ENCODE results near the gene RNF148. TPM values are rescaled to one million over a fixed set of nuclear protein-coding genes. Genes with fewer than 3 reads are reported as not detected.
"Not testable (repeated sequence)": the region's sequence is repeated elsewhere in the genome, so short reads cannot be mapped to it uniquely, and the experiment has no call there.

Gene RNF148
- total RNA-seq, 2 experiments from 2014 or later: not detected

DNA sequence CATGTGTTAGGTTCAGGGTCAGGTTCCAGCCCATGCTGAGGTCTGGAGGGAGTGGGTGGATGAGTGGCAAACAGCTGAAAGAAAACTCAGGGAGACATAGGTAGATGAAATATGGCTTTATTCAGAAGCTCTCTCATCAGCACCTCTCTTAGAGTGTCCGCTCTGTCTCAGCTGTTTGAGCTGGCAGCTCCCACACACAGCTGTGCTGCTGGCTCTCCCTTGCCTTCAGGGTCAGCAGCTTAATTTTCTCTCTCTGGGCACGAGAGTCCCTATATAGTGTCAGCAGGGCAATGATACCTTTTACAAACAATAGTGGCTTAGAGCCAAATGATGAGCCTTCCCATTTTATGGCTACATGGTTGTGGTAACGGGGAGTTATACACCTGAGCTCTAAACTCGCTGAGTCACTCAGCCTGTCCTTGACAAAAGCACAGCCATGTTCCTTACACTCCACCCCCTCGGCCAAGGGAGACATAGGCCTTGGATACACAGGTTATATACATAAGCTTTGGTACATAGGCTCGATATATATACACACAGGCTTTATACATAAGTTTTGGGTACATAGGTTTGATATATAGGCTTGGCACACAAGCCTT, 14.2 kb downstream of the RNF148 start:
- H3K27ac Mint-ChIP-seq: no peak overlapping the region
- ATAC-seq: no peak
- CTCF ChIA-PET: no interaction called here
- no peaks in the 10 kb centered on the region for H3K9me3 Mint-ChIP-seq (ENCODE audit: insufficient read depth)
- H3K4me3 Mint-ChIP-seq: no peak overlapping the region
- H3K27me3 Mint-ChIP-seq (ENCODE audit: low read depth): no peaks in the 10 kb centered on the region
- no peaks in the 10 kb centered on the region for H3K4me1 Mint-ChIP-seq (ENCODE audit: low read depth)
- POLR2A ChIA-PET: no interaction called here
- no peak for DNase-seq
- no peaks in the 10 kb centered on the region for H3K36me3 Mint-ChIP-seq (ENCODE audit: low read depth)

DNA sequence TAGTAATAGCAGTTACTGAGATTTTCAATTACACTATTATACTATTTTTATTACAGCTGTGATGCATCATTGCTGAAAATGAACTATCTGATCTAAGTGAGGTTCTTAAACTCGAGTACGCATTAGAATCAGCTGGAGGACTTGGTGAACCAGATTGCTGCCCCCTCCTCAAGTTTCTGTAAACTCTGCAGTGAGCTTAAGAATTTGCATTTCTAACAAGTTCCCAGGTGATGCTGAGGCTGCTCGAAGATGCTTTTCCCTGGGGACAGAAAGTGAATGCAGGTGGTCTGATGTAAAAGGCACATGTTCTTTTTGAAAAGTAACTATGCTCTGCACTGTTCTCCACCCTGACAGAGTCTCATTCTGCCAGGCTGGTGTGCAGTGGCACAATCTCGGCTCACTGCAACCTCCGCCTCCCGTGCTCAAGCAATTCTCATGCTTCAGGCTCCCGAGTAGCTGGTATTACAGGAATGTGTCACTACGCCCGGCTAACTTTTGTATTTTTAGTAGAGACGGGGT, 16.3 kb downstream of the RNF148 start:
- ChIA-PET CTCF (no interaction called here), POLR2A (no interaction called here)
- no peak for DNase-seq
- H3K9me3 Mint-ChIP-seq (ENCODE audit: insufficient read depth): no peaks in the 10 kb centered on the region
- H3K27me3 Mint-ChIP-seq (ENCODE audit: low read depth): no peaks in the 10 kb centered on the region
- H3K36me3 Mint-ChIP-seq (ENCODE audit: low read depth): no peaks in the 10 kb centered on the region
- no peak overlapping the region for H3K27ac Mint-ChIP-seq
- H3K4me3 Mint-ChIP-seq: no peak overlapping the region
- H3K4me1 Mint-ChIP-seq (ENCODE audit: low read depth): no peaks in the 10 kb centered on the region
- ATAC-seq: no peak

DNA sequence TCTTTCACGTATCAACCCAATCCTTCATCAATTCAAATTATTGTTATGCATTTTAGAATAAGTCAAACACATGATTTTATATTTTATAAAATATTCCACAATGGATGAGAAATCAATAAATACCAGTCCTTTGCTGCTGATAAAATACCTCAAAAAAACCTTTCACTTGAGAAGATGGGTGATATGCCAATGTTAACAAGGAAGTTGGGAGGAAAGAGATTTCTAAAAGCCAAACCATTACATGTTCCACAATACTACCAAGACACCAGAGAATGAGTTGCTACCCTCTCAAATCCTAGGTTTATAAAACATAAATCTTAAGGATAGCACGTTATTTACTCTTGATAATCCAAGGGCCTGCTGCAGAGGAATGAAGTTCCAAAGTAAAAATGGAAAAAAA, 18.2 kb downstream of the RNF148 start:
- Mint-ChIP-seq H3K27me3 (ENCODE audit: low read depth) (no peaks in the 10 kb centered on the region), H3K9me3 (ENCODE audit: insufficient read depth) (no peaks in the 10 kb centered on the region), H3K27ac (no peak overlapping the region), H3K4me1 (ENCODE audit: low read depth) (no peaks in the 10 kb centered on the region), H3K36me3 (ENCODE audit: low read depth) (no peaks in the 10 kb centered on the region), H3K4me3 (no peak overlapping the region)
- POLR2A ChIA-PET: no interaction called here
- CTCF ChIA-PET: no interaction called here
- DNase-seq: no peak
- no peak for ATAC-seq

DNA sequence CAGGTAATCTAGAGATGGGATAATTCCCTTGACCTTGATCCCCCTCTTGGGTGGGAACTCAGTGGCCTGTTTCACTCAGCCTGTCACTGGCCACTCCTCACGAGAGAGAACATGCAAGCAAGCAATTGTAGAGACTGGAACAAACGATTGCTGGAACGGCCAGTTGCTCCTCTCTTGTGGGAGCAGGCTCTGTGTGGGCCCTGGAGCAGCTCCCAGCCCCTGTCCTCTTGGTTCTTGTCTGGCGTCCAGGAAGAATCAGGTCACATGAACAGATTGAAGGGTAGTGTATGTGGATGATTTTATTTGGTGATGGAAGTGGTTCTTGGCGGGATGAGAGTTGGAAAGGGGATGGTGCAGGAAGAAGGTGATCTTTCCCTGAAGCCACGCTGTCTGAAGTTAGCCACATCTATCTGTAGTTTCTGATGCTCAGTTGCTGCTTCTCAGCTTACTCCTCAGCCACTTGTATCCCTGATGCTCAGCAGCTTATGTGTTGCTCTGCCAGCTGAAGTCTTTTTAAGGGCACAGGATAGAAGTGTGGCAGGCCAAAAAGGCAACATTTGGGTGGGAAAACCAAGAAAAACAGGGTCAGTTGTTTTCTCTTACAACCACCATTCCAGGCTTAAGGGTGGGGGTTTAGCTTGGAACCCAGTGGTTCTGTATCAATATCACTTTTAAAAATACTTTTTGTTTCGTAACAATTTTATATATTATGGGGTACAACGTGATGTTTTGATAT, 19.7 kb downstream of the RNF148 start:
- no peaks in the 10 kb centered on the region for H3K4me1 Mint-ChIP-seq (ENCODE audit: low read depth)
- H3K9me3 Mint-ChIP-seq (ENCODE audit: insufficient read depth): no peaks in the 10 kb centered on the region
- H3K4me3 Mint-ChIP-seq: no peak overlapping the region
- H3K27me3 Mint-ChIP-seq (ENCODE audit: low read depth): no peaks in the 10 kb centered on the region
- POLR2A ChIA-PET: no interaction called here
- DNase-seq (no peak), ATAC-seq (no peak)
- no peaks in the 10 kb centered on the region for H3K36me3 Mint-ChIP-seq (ENCODE audit: low read depth)
- no peak overlapping the region for H3K27ac Mint-ChIP-seq
- CTCF ChIA-PET: no interaction called here

DNA sequence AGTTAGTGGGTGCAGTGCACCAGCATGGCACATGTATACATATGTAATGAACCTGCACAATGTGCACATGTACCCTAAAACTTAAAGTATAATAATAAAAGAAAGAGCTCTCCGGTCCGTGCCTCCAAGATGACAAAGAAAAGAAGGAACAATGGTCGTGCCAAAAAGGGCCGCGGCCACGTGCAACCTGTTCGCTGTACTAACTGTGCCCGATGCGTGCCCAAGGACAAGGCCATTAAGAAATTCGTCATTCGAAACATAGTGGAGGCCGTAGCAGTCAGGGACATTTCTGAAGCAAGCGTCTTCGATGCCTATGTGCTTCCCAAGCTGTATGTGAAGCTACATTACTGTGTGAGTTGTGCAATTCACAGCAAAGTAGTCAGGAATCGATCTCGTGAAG, 21.5 kb downstream of the RNF148 start:
- DNase-seq; H3K9me3 Mint-ChIP-seq (ENCODE audit: insufficient read depth); H3K27me3 Mint-ChIP-seq (ENCODE audit: low read depth); ATAC-seq; CTCF ChIA-PET; H3K4me3 Mint-ChIP-seq; H3K27ac Mint-ChIP-seq; POLR2A ChIA-PET; H3K4me1 Mint-ChIP-seq (ENCODE audit: low read depth); H3K36me3 Mint-ChIP-seq (ENCODE audit: low read depth): not testable (repeated sequence)

DNA sequence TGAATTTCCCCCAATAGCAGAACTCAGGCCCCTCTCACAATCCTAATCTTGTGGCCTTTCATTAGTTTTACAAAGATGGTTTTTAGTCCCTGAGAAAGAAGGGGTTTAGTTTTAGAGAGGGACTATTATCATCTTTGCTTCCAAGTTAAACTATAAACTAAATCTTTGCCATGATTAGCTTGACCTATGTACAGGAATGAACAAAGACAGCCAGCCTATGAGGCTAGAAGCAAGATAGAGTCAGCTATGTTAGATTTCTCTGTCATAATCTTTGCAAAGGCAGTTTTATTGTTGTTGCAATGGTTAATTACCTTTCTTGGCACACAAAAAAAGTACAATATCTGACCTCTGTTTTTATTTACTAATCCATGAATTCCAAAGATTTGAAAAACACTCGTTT, 22.9 kb downstream of the RNF148 start:
- POLR2A ChIA-PET: no interaction called here
- Mint-ChIP-seq H3K27ac (no peak overlapping the region), H3K9me3 (ENCODE audit: insufficient read depth) (no peaks in the 10 kb centered on the region), H3K36me3 (ENCODE audit: low read depth) (no peaks in the 10 kb centered on the region), H3K4me1 (ENCODE audit: low read depth) (no peaks in the 10 kb centered on the region), H3K27me3 (ENCODE audit: low read depth) (no peaks in the 10 kb centered on the region), H3K4me3 (no peak overlapping the region)
- CTCF ChIA-PET: no interaction called here
- ATAC-seq (no peak), DNase-seq (no peak)

DNA sequence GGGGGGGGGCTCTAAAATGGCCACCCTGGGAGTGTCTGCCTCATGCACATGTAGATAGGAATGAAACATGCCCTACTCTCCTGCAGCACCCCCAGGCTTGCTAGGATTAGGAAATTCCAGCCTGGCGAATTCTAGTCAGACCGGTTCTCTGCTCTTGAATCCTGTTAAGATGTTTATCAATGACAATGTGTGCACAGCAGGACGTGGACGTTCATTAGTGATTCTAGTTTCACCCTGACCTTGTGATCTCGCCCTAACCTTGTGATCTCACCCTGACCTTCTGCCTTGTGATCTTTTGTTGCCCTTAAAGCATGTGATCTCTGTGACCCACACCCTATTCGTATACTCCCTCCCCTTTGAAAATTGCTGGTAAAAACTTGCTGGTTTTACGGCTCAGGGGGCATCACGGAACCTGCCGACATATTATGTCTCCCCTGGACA, 23.4 kb downstream of the RNF148 start:
- H3K36me3 Mint-ChIP-seq (ENCODE audit: low read depth); H3K4me3 Mint-ChIP-seq; H3K9me3 Mint-ChIP-seq (ENCODE audit: insufficient read depth); CTCF ChIA-PET; POLR2A ChIA-PET; H3K27me3 Mint-ChIP-seq (ENCODE audit: low read depth); DNase-seq; H3K27ac Mint-ChIP-seq; ATAC-seq; H3K4me1 Mint-ChIP-seq (ENCODE audit: low read depth): not testable (repeated sequence)

DNA sequence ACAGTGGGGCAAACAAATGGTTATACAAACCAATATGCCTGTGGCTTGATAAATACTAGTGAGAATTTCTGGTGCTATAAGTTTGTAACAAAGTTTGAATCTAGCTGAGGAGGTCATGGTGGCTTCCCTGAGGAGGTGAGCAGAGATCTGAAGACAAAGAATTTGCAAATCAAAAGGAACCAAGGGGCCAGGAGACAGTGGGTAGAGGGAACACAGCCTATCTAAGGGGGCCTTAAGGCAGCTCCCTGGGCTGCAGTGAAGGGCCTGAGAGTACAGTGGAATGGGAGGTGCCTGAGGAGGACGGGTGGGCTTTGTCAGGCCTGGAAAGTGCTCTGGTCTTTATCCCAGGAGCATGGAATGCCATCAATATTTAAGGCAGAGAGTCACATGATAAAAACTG, 25.6 kb downstream of the RNF148 start:
- H3K36me3 Mint-ChIP-seq (ENCODE audit: low read depth): no peaks in the 10 kb centered on the region
- no peak overlapping the region for H3K4me3 Mint-ChIP-seq
- no peaks in the 10 kb centered on the region for H3K4me1 Mint-ChIP-seq (ENCODE audit: low read depth)
- no peak overlapping the region for H3K27ac Mint-ChIP-seq
- no peaks in the 10 kb centered on the region for H3K27me3 Mint-ChIP-seq (ENCODE audit: low read depth)
- no peaks in the 10 kb centered on the region for H3K9me3 Mint-ChIP-seq (ENCODE audit: insufficient read depth)
- DNase-seq: no peak
- CTCF ChIA-PET: no interaction called here
- no peak for ATAC-seq
- POLR2A ChIA-PET: no interaction called here

DNA sequence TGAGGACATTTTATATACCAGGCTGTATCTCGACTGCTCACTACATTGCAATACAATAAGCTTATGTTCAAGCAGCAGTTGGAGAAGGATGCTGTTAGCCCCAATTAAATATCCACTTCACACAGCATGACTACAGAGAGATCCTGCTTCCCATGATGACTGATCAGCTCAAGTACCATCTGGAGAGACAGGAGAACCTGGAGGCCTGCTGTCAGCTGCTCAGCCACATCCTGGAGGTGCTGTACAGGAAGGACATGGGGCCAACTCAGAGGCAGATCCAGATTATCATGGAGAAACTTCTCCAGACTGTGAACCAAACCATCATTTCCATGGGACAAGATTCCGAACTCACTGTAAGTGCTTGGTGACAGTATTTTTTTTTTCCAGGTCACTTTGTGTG, 26.3 kb downstream of the RNF148 start:
- CTCF ChIA-PET: no interaction called here
- H3K4me3 Mint-ChIP-seq: no peak overlapping the region
- no peaks in the 10 kb centered on the region for H3K27me3 Mint-ChIP-seq (ENCODE audit: low read depth)
- H3K9me3 Mint-ChIP-seq (ENCODE audit: insufficient read depth): no peaks in the 10 kb centered on the region
- H3K27ac Mint-ChIP-seq: no peak overlapping the region
- H3K4me1 Mint-ChIP-seq (ENCODE audit: low read depth): no peaks in the 10 kb centered on the region
- POLR2A ChIA-PET: no interaction called here
- no peak for ATAC-seq
- H3K36me3 Mint-ChIP-seq (ENCODE audit: low read depth): no peaks in the 10 kb centered on the region
- DNase-seq: no peak

DNA sequence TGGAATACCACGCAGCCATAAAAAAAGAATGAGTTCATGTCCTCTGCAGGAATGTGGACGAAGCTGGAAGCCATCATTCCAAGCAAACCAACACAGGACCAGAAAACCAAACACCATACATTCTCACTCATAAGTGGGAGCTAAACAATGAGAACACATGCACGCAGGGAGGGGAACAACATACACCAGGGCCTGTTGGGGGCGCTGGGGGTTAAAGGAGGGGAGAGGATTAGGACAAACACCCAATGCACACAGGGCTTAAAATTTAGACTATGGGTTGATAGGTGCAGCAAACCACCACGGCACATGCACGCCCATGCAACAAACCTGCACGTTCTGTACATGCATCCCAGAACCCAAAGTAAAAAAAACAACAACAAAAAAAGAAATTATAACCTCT, 27.1 kb downstream of the RNF148 start:
- POLR2A ChIA-PET: no interaction called here
- ATAC-seq: no peak

DNA sequence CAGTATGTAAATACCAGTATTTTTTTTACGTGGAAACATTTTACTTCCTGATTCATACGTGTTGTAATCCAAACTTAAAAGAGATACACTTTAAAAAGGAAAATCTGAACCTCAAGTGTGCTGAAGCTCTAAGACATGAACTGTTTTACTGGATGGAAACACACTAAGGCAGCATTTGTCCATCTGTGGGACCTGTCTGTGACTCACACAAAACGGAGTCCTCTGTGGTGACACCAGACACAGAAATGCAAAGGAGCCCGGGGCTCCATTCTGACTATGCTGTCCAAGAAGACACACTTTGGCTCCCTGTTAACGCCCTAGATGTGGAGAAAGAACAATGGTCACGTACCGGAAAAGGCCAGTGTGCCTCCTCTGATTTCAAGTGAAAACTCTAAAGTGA, 27.7 kb downstream of the RNF148 start:
- H3K9me3 Mint-ChIP-seq (ENCODE audit: insufficient read depth): no peaks in the 10 kb centered on the region
- no peaks in the 10 kb centered on the region for H3K4me1 Mint-ChIP-seq (ENCODE audit: low read depth)
- no peak overlapping the region for H3K4me3 Mint-ChIP-seq
- ChIA-PET CTCF (no interaction called here), POLR2A (no interaction called here)
- H3K27ac Mint-ChIP-seq: no peak overlapping the region
- H3K27me3 Mint-ChIP-seq (ENCODE audit: low read depth): no peaks in the 10 kb centered on the region
- H3K36me3 Mint-ChIP-seq (ENCODE audit: low read depth): no peaks in the 10 kb centered on the region
- DNase-seq (no peak), ATAC-seq (no peak)

More for the DNA sequence above, 27.1 kb downstream of the RNF148 start:
- no peak overlapping the region for H3K4me3 Mint-ChIP-seq
- no peaks in the 10 kb centered on the region for H3K27me3 Mint-ChIP-seq (ENCODE audit: low read depth)
- H3K36me3 Mint-ChIP-seq (ENCODE audit: low read depth): no peaks in the 10 kb centered on the region
- DNase-seq: no peak
- H3K4me1 Mint-ChIP-seq (ENCODE audit: low read depth): no peaks in the 10 kb centered on the region
- no peaks in the 10 kb centered on the region for H3K9me3 Mint-ChIP-seq (ENCODE audit: insufficient read depth)
- CTCF ChIA-PET: no interaction called here
- no peak overlapping the region for H3K27ac Mint-ChIP-seq

DNA sequence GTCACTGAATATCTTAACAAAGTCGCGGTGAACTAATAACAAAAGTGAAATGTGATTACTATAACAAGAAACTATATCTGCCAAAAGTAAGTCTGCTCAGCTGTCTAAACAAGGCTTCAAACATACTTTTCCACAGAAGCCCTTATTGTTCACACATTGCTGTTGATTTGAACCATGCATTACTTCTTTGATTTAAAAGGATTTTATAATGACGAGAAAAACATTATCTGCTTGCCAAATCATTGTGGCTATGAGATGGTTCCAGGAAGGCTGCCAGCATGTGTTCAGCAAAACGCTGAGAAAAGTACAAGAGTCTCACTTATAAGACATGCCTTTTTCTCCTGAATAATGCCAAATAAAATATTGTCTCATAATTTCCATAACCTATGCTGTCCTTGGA, 28.2 kb downstream of the RNF148 start:
- H3K36me3 Mint-ChIP-seq (ENCODE audit: low read depth): no peaks in the 10 kb centered on the region
- H3K4me3 Mint-ChIP-seq: no peak overlapping the region
- POLR2A ChIA-PET: no interaction called here
- no peak overlapping the region for H3K27ac Mint-ChIP-seq
- DNase-seq (no peak), ATAC-seq (no peak)
- H3K4me1 Mint-ChIP-seq (ENCODE audit: low read depth): no peaks in the 10 kb centered on the region
- CTCF ChIA-PET: no interaction called here
- no peaks in the 10 kb centered on the region for H3K9me3 Mint-ChIP-seq (ENCODE audit: insufficient read depth)
- H3K27me3 Mint-ChIP-seq (ENCODE audit: low read depth): no peaks in the 10 kb centered on the region

DNA sequence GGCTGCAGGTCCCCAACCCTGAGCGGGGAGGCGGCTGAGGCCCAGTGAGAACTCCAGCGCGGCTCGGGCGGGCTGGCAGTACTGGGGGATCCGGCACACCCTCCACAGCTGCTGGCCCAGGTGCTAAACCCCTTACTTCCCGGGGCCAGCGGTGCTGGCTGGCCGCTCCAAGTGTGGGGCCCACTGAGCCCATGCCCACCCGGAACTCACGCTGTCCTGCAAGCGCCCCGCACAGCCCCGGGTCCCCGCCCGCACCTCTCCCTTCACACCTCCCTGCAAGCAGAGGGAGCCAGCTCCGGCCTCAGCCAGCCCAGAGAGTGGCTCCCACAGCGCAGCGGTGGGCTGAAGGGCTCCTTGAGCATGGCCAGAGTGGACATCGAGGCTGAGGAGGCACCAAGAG, 28.8 kb downstream of the RNF148 start:
- ATAC-seq (no peak), DNase-seq (no peak)
- Mint-ChIP-seq H3K9me3 (ENCODE audit: insufficient read depth) (no peaks in the 10 kb centered on the region), H3K4me1 (ENCODE audit: low read depth) (no peaks in the 10 kb centered on the region), H3K27me3 (ENCODE audit: low read depth) (no peaks in the 10 kb centered on the region), H3K36me3 (ENCODE audit: low read depth) (no peaks in the 10 kb centered on the region), H3K4me3 (no peak overlapping the region), H3K27ac (no peak overlapping the region)
- CTCF ChIA-PET: no interaction called here
- POLR2A ChIA-PET: no interaction called here

Measured in activated CD8-positive, alpha-beta T cell treated with anti-CD3 and anti-CD28 coated beads, Interleukin-2, amount 10 ng/mL, durations not matched to agents 7 days and 5 days (primary cell).